AG04449 (cell line): Measurements from ENCODE around the gene PFKFB2.

Experiments
- CTCF ChIA-PET: fragments of 350-600 bp; formaldehyde crosslinking; extraction: SDS; loops from one replicate; lab custom pipeline; 2021; ENCODE audit warnings: antibody characterized with exemption; lab: Yijun Ruan, JAX
- POLR2A ChIA-PET: fragments of 400-600, 350-600 bp; formaldehyde crosslinking; extraction: SDS; loops from one replicate; lab custom pipeline; 2020; ENCODE audit warnings: antibody characterized with exemption, inconsistent platforms; lab: Yijun Ruan, JAX
- DNase-seq: peaks from one replicate; pipeline ENCODE4 v3.0.0-alpha.2; 2010; ENCODE audit warnings: low read depth, low spot score
- H3K4me3 ChIP-seq: 2 replicates; pipeline ENCODE4 v1.5.1; 2011; ENCODE audit warnings: low read depth, mild to moderate bottlenecking, control low read depth, low read length
- CTCF ChIP-seq: IDR thresholded peaks from one replicate; pipeline ENCODE4 v1.5.1; 2011; ENCODE audit warnings: mild to moderate bottlenecking, moderate library complexity, low read length, control low read depth, inconsistent platforms; ENCODE audit not compliant: insufficient read depth; ENCODE audit errors: missing control alignments

PFKFB2 gene

DNA sequence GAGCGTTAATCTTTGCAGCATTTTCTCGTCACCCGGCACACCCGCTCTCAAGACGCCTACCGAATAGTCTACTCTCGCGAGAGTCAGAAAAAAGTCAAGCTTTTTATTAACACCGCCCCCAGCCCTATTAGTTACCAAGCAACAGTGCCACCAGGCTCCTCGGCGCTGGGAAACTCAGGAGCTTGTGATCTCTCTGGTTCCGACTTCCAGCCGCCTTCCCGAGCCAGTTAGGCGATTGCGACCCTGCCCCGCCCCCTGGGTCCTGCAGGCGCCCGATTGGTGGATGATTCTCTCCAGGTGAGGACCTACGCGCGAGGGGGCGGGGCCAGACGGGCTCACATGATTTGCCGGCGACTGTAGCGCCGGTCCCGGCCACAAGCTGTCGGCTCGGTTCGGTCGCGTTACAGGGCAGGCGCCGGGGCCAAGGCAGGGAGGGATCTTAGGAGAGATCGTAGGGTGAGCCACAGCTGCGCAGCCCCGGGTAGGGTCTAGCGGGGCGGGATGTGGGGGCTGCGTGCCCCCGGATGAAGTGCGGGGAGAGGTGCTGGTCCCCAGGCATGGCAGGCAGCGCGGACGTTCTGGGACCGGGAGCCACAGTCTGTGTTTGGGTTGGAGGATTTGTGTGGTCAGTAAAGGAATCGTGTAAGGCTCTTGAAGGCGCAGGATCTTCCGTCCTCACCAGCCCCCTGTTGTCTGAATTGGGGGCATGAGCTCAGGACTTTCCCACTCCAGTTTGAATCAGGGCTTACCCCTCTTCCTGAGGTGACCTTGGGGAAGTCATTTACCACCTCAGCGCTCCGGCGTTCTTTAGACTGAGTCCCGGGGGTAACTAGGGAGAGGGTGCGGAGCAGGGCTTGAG lies at the start of gene PFKFB2:
PFKFB2 (plus strand) TSS at position 365 of the 859 bp plus-strand sequence. CDS start 1,443 bp downstream, outside the sequence.
- peak within 1 kb of the TSS; percentile 71 for H3K4me3 ChIP-seq
- no peak for TF ChIP-seq CTCF
- CTCF ChIA-PET: interaction anchor here (0.8 to 1.9 kb wide), 9 partner anchors 8 to 353 kb away, joined by 3 to 8 read pairs (median 3); no protein-coding TSS in a partner anchor
- peak; percentile 63 for DNase-seq
- POLR2A ChIA-PET: interaction anchor here (0.6 kb wide), 1 partner anchor 269 kb away, joined by 3 read pairs; no protein-coding TSS in a partner anchor

- CTCF ChIA-PET: interaction anchor here (0.7 to 5.8 kb wide), 34 partner anchors 9 to 1347 kb away, joined by 3 to 92 read pairs (median 4); partner anchors contain the start of genes FCAMR and PFKFB2
- POLR2A ChIA-PET: no interaction called here
- TF ChIP-seq CTCF: peak; percentile 86
- H3K4me3 ChIP-seq: no peak overlapping the region
- no peak for DNase-seq
These were observed 47.9 kb upstream of the PFKFB2 start for GRCh38 chr1:207004931-207005830.

DNA sequence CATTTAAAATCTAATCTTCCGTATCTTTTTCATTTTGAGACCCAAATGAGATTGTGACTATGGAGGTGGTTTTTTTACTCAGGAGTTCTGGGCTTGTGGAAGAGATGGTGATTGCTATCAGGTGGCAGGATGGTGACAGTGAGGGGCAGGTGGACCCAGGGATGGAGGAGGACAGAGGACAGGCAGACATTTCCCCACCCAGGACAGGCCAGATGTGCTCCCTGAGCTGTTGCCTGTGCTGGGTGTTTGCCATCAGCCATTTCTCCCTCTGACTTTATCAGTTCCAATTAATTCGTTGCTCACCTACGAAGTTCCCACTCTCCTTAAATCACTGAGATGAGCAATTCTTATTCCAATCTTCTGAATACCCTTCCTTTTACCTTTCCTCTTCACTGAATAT lies 47.0 kb upstream of the PFKFB2 start:
- CTCF ChIA-PET: interaction anchor here (0.7 to 5.8 kb wide), 23 partner anchors 8 to 1348 kb away, joined by 3 to 92 read pairs (median 5); partner anchors contain the start of genes FCAMR and PFKFB2
- TF ChIP-seq CTCF: no peak
- POLR2A ChIA-PET: no interaction called here
- H3K4me3 ChIP-seq: no peak overlapping the region
- no peak for DNase-seq

DNA sequence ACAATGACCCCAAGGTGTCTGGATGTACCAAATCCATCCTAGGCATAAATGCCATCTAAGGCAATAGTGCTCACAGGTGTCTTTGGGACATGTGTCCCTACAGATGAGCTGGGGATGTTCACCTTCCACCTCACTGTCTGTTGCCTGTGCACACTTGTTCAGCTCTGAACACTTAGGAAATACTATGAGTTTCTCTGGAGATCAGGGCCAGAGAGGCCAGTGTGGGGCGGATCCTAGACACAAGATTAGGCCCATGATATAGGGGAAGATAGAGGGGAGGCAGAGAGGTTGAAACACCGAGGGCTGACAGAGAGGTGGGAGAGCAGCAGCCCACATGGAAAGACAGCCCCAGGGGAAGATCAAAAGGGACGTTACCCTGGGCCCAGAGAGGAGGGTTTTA lies 46.2 kb upstream of the PFKFB2 start:
- ChIA-PET CTCF (interaction anchor here (0.9 to 5.8 kb wide), 9 partner anchors 11 to 528 kb away, joined by 3 to 92 read pairs (median 8); partner anchors contain the start of gene PFKFB2), POLR2A (no interaction called here)
- no peak for DNase-seq
- no peak overlapping the region for H3K4me3 ChIP-seq
- TF ChIP-seq CTCF: no peak

- DNase-seq: peak; percentile 49
- ChIA-PET CTCF (interaction anchor here (1.8 to 5.8 kb wide), 4 partner anchors 12 to 95 kb away, joined by 8 to 92 read pairs (median 24); no protein-coding TSS in a partner anchor), POLR2A (interaction anchor here (0.5 kb wide), 1 partner anchor 381 kb away, joined by 3 read pairs; no protein-coding TSS in a partner anchor)
- TF ChIP-seq CTCF: no peak
- no peak overlapping the region for H3K4me3 ChIP-seq
These were observed 45.6 kb upstream of the PFKFB2 start for GRCh38 chr1:207007352-207008033.
